Astrocyte (in vitro differentiated cells and primary cell): ENCODE results near the gene HDAC1. TPM values are rescaled to one million over a fixed set of nuclear protein-coding genes. Genes with fewer than 3 reads are reported as not detected.
A peak's percentile ranks its signal among the peaks of the same experiment; 100 is the strongest.

Experiments
- DNase-seq: peaks from one replicate; pipeline ENCODE4 v3.0.0-alpha.2; 2010; ENCODE audit warnings: low read depth
- FAIRE-seq: peaks from 2 replicates; lab custom pipeline; 2011; peaks lifted over from hg19 to GRCh38; lab: Jason Lieb, UNC
- H2AFZ ChIP-seq: 2 replicates; pipeline ENCODE4 v1.6.0; 2012; ENCODE audit warnings: low read depth, low read length, inconsistent platforms
- H3K27ac ChIP-seq: 2 replicates; pipeline ENCODE4 v1.5.1; 2011; ENCODE audit warnings: low read depth, low read length, inconsistent platforms
- H3K27me3 ChIP-seq: 2 replicates; pipeline ENCODE4 v1.6.0; 2011; ENCODE audit warnings: low read length, inconsistent platforms; ENCODE audit not compliant: insufficient read depth
- H3K36me3 ChIP-seq: 2 replicates; pipeline ENCODE4 v1.5.1; 2011; ENCODE audit warnings: low read length, inconsistent platforms; ENCODE audit not compliant: insufficient read depth
- H3K4me1 ChIP-seq: 2 replicates; pipeline ENCODE4 v1.5.1; 2011; ENCODE audit warnings: low read length, inconsistent platforms; ENCODE audit not compliant: insufficient read depth
- H3K4me2 ChIP-seq: 2 replicates; pipeline ENCODE4 v1.6.0; 2012; ENCODE audit warnings: low read length, inconsistent platforms
- H3K4me3 ChIP-seq: 2 replicates; pipeline ENCODE4 v1.5.1; 2011; ENCODE audit warnings: low read depth, mild to moderate bottlenecking, low read length, inconsistent platforms; ENCODE audit not compliant: insufficient read depth
- H3K79me2 ChIP-seq: 2 replicates; pipeline ENCODE4 v1.6.0; 2012; ENCODE audit warnings: mild to moderate bottlenecking, low read length, inconsistent platforms; ENCODE audit not compliant: insufficient read depth
- H3K9ac ChIP-seq: 2 replicates; pipeline ENCODE4 v1.6.0; 2012; ENCODE audit warnings: mild to moderate bottlenecking, low read length, inconsistent platforms
- H3K9me3 ChIP-seq: 2 replicates; pipeline ENCODE4 v1.5.1; 2012; ENCODE audit warnings: low read depth, mild to moderate bottlenecking, low read length, inconsistent platforms; ENCODE audit not compliant: insufficient read depth
- H4K20me1 ChIP-seq: 2 replicates; pipeline ENCODE4 v1.6.0; 2012; ENCODE audit warnings: low read length, inconsistent platforms; ENCODE audit not compliant: insufficient read depth
- H3K27ac Mint-ChIP-seq: one replicate; pipeline ENCODE4 v1.8.0; 2021; ENCODE audit warnings: mild to moderate bottlenecking, mixed read lengths; ENCODE audit not compliant: unreplicated experiment
- H3K27me3 Mint-ChIP-seq: one replicate; pipeline ENCODE4 v1.8.0; 2021; ENCODE audit warnings: low read depth, mixed read lengths; ENCODE audit not compliant: unreplicated experiment
- H3K36me3 Mint-ChIP-seq: one replicate; pipeline ENCODE4 v1.8.0; 2021; ENCODE audit warnings: low read depth, mixed read lengths; ENCODE audit not compliant: unreplicated experiment
- H3K4me1 Mint-ChIP-seq: one replicate; pipeline ENCODE4 v1.8.0; 2021; ENCODE audit warnings: low read depth, mixed read lengths; ENCODE audit not compliant: unreplicated experiment
- H3K4me3 Mint-ChIP-seq: one replicate; pipeline ENCODE4 v1.8.0; 2021; ENCODE audit warnings: mild to moderate bottlenecking, moderate library complexity, mixed read lengths; ENCODE audit not compliant: unreplicated experiment
- H3K9me3 Mint-ChIP-seq: one replicate; pipeline ENCODE4 v1.8.0; 2021; ENCODE audit warnings: mild to moderate bottlenecking, mixed read lengths; ENCODE audit not compliant: unreplicated experiment
- EZH2 ChIP-seq: IDR thresholded peaks from 2 replicates; pipeline ENCODE4 v1.6.1; 2012; ENCODE audit warnings: mild to moderate bottlenecking, low read length, inconsistent platforms; ENCODE audit not compliant: insufficient read depth
- total RNA-seq: library from RNA; stranded (reverse); gene quantifications from 2 replicates; pipeline ENCODE4 v1.2.1, GENCODE V29; 2021
- TF ChIP-seq, protein P1 (sequence below): IDR thresholded peaks from 2 replicates; pipeline ENCODE4 v1.5.1; 2011; ENCODE audit warnings: low read depth, mild to moderate bottlenecking, inconsistent platforms, low read length, moderate library complexity; ENCODE audit not compliant: insufficient read depth

The HDAC1 gene
- total RNA-seq, 1 donor from 2014 or later: 99.6 TPM

DNA sequence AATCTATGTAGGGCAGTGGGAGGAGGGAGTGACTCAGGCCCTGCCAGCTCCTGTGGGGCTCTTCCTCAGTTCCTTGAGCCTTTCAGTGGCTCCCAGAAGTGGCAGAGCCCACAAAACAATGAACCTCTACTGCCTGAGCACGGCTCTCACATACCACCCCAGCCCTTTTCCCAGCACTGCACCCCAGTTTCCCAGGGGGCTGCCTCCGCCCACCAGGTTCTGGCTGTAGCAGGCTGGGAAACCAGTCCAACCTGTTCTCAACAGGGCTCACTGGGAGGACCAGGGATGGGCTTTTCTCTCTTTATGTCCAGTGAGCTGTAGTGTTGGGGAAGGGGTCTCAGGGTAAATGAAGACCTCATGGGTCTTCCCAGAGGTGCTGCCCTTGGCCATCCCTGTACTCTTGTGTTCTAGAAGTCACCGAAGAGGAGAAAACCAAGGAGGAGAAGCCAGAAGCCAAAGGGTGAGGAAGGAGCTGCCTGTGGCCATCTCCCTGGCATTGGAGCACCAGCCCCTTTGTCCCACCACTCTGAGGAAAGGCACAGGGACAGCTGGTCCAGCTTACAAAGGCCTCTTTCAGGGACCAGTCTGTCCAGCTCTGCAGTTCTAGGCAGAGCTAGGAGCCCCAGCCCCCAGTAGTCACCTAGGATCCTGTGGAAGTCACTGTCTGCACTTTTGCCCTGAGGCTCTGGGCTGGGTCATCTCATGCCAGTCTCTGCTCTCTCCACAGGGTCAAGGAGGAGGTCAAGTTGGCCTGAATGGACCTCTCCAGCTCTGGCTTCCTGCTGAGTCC, 40.6 kb downstream of the HDAC1 start:
- FAIRE-seq: no peak
- no peak for DNase-seq

DNA sequence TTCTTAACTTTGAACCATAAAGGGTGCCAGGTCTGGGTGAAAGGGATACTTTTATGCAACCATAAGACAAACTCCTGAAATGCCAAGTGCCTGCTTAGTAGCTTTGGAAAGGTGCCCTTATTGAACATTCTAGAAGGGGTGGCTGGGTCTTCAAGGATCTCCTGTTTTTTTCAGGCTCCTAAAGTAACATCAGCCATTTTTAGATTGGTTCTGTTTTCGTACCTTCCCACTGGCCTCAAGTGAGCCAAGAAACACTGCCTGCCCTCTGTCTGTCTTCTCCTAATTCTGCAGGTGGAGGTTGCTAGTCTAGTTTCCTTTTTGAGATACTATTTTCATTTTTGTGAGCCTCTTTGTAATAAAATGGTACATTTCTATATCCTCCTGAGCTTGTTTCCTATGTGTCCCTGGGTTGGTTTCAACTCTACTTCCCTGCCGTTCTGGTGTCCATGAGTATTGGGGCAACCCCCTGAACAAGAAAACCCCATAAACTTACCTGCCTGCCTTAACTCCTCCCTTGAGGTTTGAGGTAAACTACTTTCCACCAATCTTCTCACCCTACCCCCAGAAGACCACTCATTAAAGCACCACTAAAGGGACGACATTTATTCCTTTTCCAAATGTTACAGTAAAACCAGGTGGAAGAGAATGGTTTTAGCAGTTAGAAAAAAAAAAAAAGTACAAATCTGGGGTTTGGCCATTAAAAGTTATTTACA, 41.5 kb downstream of the HDAC1 start:
- no peak for TF ChIP-seq EZH2
- TF ChIP-seq, protein P1, sequence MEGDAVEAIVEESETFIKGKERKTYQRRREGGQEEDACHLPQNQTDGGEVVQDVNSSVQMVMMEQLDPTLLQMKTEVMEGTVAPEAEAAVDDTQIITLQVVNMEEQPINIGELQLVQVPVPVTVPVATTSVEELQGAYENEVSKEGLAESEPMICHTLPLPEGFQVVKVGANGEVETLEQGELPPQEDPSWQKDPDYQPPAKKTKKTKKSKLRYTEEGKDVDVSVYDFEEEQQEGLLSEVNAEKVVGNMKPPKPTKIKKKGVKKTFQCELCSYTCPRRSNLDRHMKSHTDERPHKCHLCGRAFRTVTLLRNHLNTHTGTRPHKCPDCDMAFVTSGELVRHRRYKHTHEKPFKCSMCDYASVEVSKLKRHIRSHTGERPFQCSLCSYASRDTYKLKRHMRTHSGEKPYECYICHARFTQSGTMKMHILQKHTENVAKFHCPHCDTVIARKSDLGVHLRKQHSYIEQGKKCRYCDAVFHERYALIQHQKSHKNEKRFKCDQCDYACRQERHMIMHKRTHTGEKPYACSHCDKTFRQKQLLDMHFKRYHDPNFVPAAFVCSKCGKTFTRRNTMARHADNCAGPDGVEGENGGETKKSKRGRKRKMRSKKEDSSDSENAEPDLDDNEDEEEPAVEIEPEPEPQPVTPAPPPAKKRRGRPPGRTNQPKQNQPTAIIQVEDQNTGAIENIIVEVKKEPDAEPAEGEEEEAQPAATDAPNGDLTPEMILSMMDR: no peak
- Histone ChIP-seq H3K4me3 (no peak overlapping the region), H3K9me3 (no peaks in the 10 kb centered on the region), H3K27me3 (no peaks in the 10 kb centered on the region), H3K79me2 (peaks cover 36% of the 10 kb centered on the region), H4K20me1 (peaks cover 66% of the 10 kb centered on the region), H3K36me3 (peaks cover 35% of the 10 kb centered on the region), H2AFZ (no peak overlapping the region), H3K4me1 (peaks cover 31% of the 10 kb centered on the region), H3K27ac (no peak overlapping the region), H3K4me2 (peak overlapping the region; percentile 87), H3K9ac (peak overlapping the region; percentile 90)
- peaks cover 29% of the 10 kb centered on the region for H3K36me3 Mint-ChIP-seq
- DNase-seq: no peak
- H3K9me3 Mint-ChIP-seq: peaks cover 1% of the 10 kb centered on the region
- H3K4me3 Mint-ChIP-seq: peak overlapping the region; percentile 95
- peaks cover 30% of the 10 kb centered on the region for H3K4me1 Mint-ChIP-seq
- no peak for FAIRE-seq
- H3K27ac Mint-ChIP-seq: peak overlapping the region; percentile 35
- H3K27me3 Mint-ChIP-seq: no peaks in the 10 kb centered on the region

More for the DNA sequence above, 40.6 kb downstream of the HDAC1 start:
- no peak overlapping the region for H3K4me3 Mint-ChIP-seq
- H3K36me3 Mint-ChIP-seq: peaks cover 31% of the 10 kb centered on the region
- peaks cover 23% of the 10 kb centered on the region for H3K4me1 Mint-ChIP-seq
- no peak overlapping the region for H3K27ac Mint-ChIP-seq
- no peak overlapping the region for H3K9ac ChIP-seq
- no peak overlapping the region for H3K4me2 ChIP-seq
- no peak overlapping the region for H3K27ac ChIP-seq
- no peak overlapping the region for H3K4me3 ChIP-seq
- H2AFZ ChIP-seq: no peak overlapping the region
- peaks cover 72% of the 10 kb centered on the region for H4K20me1 ChIP-seq
- peaks cover 21% of the 10 kb centered on the region for H3K4me1 ChIP-seq
- H3K79me2 ChIP-seq: peaks cover 36% of the 10 kb centered on the region
- TF ChIP-seq, protein P1: no peak
- no peak for TF ChIP-seq EZH2
- no peaks in the 10 kb centered on the region for H3K9me3 ChIP-seq
- peaks cover 41% of the 10 kb centered on the region for H3K36me3 ChIP-seq
- H3K27me3 ChIP-seq: no peaks in the 10 kb centered on the region
- H3K9me3 Mint-ChIP-seq: peaks cover 1% of the 10 kb centered on the region
- H3K27me3 Mint-ChIP-seq: no peaks in the 10 kb centered on the region
